ENCODE results near the gene LUM. TPM values are rescaled to one million over a fixed set of nuclear protein-coding genes. Genes with fewer than 3 reads are reported as not detected.

LUM gene
- total RNA-seq, 3 donors from 2014 or later (not counting 1 experiment from before 2014, with no cell fraction given), result not detected

GRCh38 chr12:91126516-91126915, 15.2 kb upstream of the LUM start:
- H3K4me3 ChIP-seq (ENCODE audit: low read length), result no peak overlapping the region
- H3K9me3 Mint-ChIP-seq, result peaks cover 7 to 9% of the 10 kb centered on the region in 2 donors
- 40% methylated on average over 1 of the region's 1 CpG for WGBS (ENCODE audit: insufficient coverage)
- no peaks in the 10 kb centered on the region for H3K9me3 ChIP-seq (ENCODE audit: control insufficient read depth, insufficient read depth, low read length)
- H3K27ac Mint-ChIP-seq, result no peak overlapping the region
- intact Hi-C loops (cut with micrococcal nuclease), result no loop called here
- no peaks in the 10 kb centered on the region for H3K27me3 Mint-ChIP-seq (ENCODE audit: low read depth in 2 of 2)
- H3K4me3 Mint-ChIP-seq, result no peak overlapping the region
- H3K36me3 Mint-ChIP-seq, result no peaks in the 10 kb centered on the region
- no peak for ATAC-seq
- no peaks in the 10 kb centered on the region for H3K36me3 ChIP-seq (ENCODE audit: control insufficient read depth, insufficient read depth, low read length)
- no peak for TF ChIP-seq CTCF (IDR thresholded peaks at IDR 0.05)
- no peaks in the 10 kb centered on the region for H3K27me3 ChIP-seq (ENCODE audit: control insufficient read depth, insufficient read depth, low read length)
- H3K27ac ChIP-seq (ENCODE audit: low read length), result no peak overlapping the region
- no peaks in the 10 kb centered on the region for H3K4me1 Mint-ChIP-seq
- H3K4me1 ChIP-seq (ENCODE audit: control insufficient read depth, insufficient read depth, low read length), result no peaks in the 10 kb centered on the region
- no peak for DNase-seq

GRCh38 chr12:91123236-91123916, 12.1 kb upstream of the LUM start:
- H3K4me1 ChIP-seq (ENCODE audit: control insufficient read depth, insufficient read depth, low read length), result no peaks in the 10 kb centered on the region
- no peak for ATAC-seq
- H3K4me3 ChIP-seq (ENCODE audit: low read length), result no peak overlapping the region
- Mint-ChIP-seq H3K9me3 (peaks cover 0 to 2% of the 10 kb centered on the region in 2 donors), H3K27ac (no peak overlapping the region), H3K4me3 (no peak overlapping the region), H3K27me3 (ENCODE audit: low read depth in 2 of 2) (peaks cover 0 to 3% of the 10 kb centered on the region in 2 donors), H3K4me1 (no peaks in the 10 kb centered on the region), H3K36me3 (no peaks in the 10 kb centered on the region)
- no peaks in the 10 kb centered on the region for H3K36me3 ChIP-seq (ENCODE audit: control insufficient read depth, insufficient read depth, low read length)
- no peak overlapping the region for H3K27ac ChIP-seq (ENCODE audit: low read length)
- intact Hi-C loops (cut with micrococcal nuclease), result no loop called here
- DNase-seq, result no peak
- no peaks in the 10 kb centered on the region for H3K9me3 ChIP-seq (ENCODE audit: control insufficient read depth, insufficient read depth, low read length)
- no peak for TF ChIP-seq CTCF (IDR thresholded peaks at IDR 0.05)
- no peaks in the 10 kb centered on the region for H3K27me3 ChIP-seq (ENCODE audit: control insufficient read depth, insufficient read depth, low read length)
- 90% methylated on average over 4 of the region's 5 CpGs for WGBS (ENCODE audit: insufficient coverage)

- Mint-ChIP-seq H3K9me3 (no peaks in the 10 kb centered on the region), H3K27ac (no peak overlapping the region), H3K27me3 (ENCODE audit: low read depth in 2 of 2) (peaks cover 0 to 3% of the 10 kb centered on the region in 2 donors), H3K36me3 (no peaks in the 10 kb centered on the region), H3K4me3 (no peak overlapping the region), H3K4me1 (no peaks in the 10 kb centered on the region)
- Histone ChIP-seq H3K4me3 (ENCODE audit: low read length) (no peak overlapping the region), H3K36me3 (ENCODE audit: control insufficient read depth, insufficient read depth, low read length) (no peaks in the 10 kb centered on the region), H3K4me1 (ENCODE audit: control insufficient read depth, insufficient read depth, low read length) (no peaks in the 10 kb centered on the region), H3K9me3 (ENCODE audit: control insufficient read depth, insufficient read depth, low read length) (no peaks in the 10 kb centered on the region), H3K27me3 (ENCODE audit: control insufficient read depth, insufficient read depth, low read length) (no peaks in the 10 kb centered on the region), H3K27ac (ENCODE audit: low read length) (no peak overlapping the region)
- TF ChIP-seq CTCF (IDR thresholded peaks at IDR 0.05), result no peak
- intact Hi-C loops (cut with micrococcal nuclease), result no loop called here
- no peak for ATAC-seq
- DNase-seq, result no peak
Observed at GRCh38 chr12:91120781-91121180, 9.5 kb upstream of the LUM start.

GRCh38 chr12:91119089-91119488, 7.8 kb upstream of the LUM start:
- H3K4me1 Mint-ChIP-seq, result no peaks in the 10 kb centered on the region
- no peak overlapping the region for H3K27ac Mint-ChIP-seq
- intact Hi-C loops (cut with micrococcal nuclease), result no loop called here
- Histone ChIP-seq H3K27me3 (ENCODE audit: control insufficient read depth, insufficient read depth, low read length) (no peaks in the 10 kb centered on the region), H3K4me1 (ENCODE audit: control insufficient read depth, insufficient read depth, low read length) (no peaks in the 10 kb centered on the region), H3K36me3 (ENCODE audit: control insufficient read depth, insufficient read depth, low read length) (no peaks in the 10 kb centered on the region), H3K9me3 (ENCODE audit: control insufficient read depth, insufficient read depth, low read length) (no peaks in the 10 kb centered on the region), H3K27ac (ENCODE audit: low read length) (no peak overlapping the region), H3K4me3 (ENCODE audit: low read length) (no peak overlapping the region)
- H3K36me3 Mint-ChIP-seq, result no peaks in the 10 kb centered on the region
- DNase-seq (no peak), ATAC-seq (no peak)
- TF ChIP-seq CTCF (IDR thresholded peaks at IDR 0.05), result no peak
- no CpG with 5 or more reads among the region's 1 CpG for WGBS (ENCODE audit: insufficient coverage)
- peaks cover 0 to 3% of the 10 kb centered on the region in 2 donors for H3K27me3 Mint-ChIP-seq (ENCODE audit: low read depth in 2 of 2)
- no peaks in the 10 kb centered on the region for H3K9me3 Mint-ChIP-seq
- no peak overlapping the region for H3K4me3 Mint-ChIP-seq
